HG03060 (cell line): ENCODE results near the gene MAFB.

ENCODE experiments used
- ATAC-seq: cut with Tn5 transposase; IDR thresholded peaks from one replicate; pipeline ENCODE4 v1.9.1; 2021; ENCODE audit warnings: low read depth, moderate number of reproducible peaks; ENCODE audit not compliant: unreplicated experiment

MAFB gene

GRCh38 chr20:40682104-40682981 is 6.7 kb downstream of the MAFB start:
- ATAC-seq = no peak

GRCh38 chr20:40681684-40682083 is 7.4 kb downstream of the MAFB start:
- no peak for ATAC-seq

GRCh38 chr20:40681165-40681564 is 7.9 kb downstream of the MAFB start:
- ATAC-seq = no peak

GRCh38 chr20:40680161-40680959 is 8.7 kb downstream of the MAFB start:
- peak; percentile 92 for ATAC-seq

- ATAC-seq = no peak
Measured at GRCh38 chr20:40679184-40679583, 9.9 kb downstream of the MAFB start.

- no peak for ATAC-seq
Measured at GRCh38 chr20:40678286-40678875, 10.7 kb downstream of the MAFB start.

GRCh38 chr20:40677343-40677924 is 11.6 kb downstream of the MAFB start:
- ATAC-seq = no peak

GRCh38 chr20:40676491-40677269 is 12.4 kb downstream of the MAFB start:
- ATAC-seq = no peak

- no peak for ATAC-seq
Measured at GRCh38 chr20:40675599-40676221, 13.3 kb downstream of the MAFB start.

GRCh38 chr20:40673442-40673841 is 15.6 kb downstream of the MAFB start:
- no peak for ATAC-seq

GRCh38 chr20:40672095-40672494 is 16.9 kb downstream of the MAFB start:
- no peak for ATAC-seq

GRCh38 chr20:40670253-40670652 is 18.8 kb downstream of the MAFB start:
- no peak for ATAC-seq

GRCh38 chr20:40669692-40670091 is 19.3 kb downstream of the MAFB start:
- ATAC-seq = no peak

- no peak for ATAC-seq
Measured at GRCh38 chr20:40668449-40669228, 20.4 kb downstream of the MAFB start.

- ATAC-seq = no peak
Measured at GRCh38 chr20:40667503-40667902, 21.5 kb downstream of the MAFB start.

- no peak for ATAC-seq
Measured at GRCh38 chr20:40666336-40666735, 22.7 kb downstream of the MAFB start.

GRCh38 chr20:40664891-40665290 is 24.1 kb downstream of the MAFB start:
- ATAC-seq = no peak

- ATAC-seq = no peak
Measured at GRCh38 chr20:40663991-40664880, 24.8 kb downstream of the MAFB start.
